AG04450 (cell line): ENCODE data around the gene ARHGAP42. TPM values are rescaled to one million over a fixed set of nuclear protein-coding genes. Genes with fewer than 3 reads are reported as not detected.

Source experiments
- CTCF ChIA-PET: fragments of 300-600, 350-600 bp; formaldehyde crosslinking; extraction: SDS; loops from one replicate; lab custom pipeline; 2022; ENCODE audit warnings: antibody characterized with exemption, inconsistent platforms; lab: Charles Lee
- POLR2A ChIA-PET: fragments of 350-600 bp; formaldehyde crosslinking; extraction: SDS; loops from one replicate; lab custom pipeline; 2021; ENCODE audit warnings: antibody characterized with exemption, inconsistent platforms; lab: Yijun Ruan, JAX
- DNase-seq: peaks from one replicate; pipeline ENCODE4 v3.0.0-alpha.2; 2011; ENCODE audit warnings: low read depth, low spot score
- H3K27ac ChIP-seq: one replicate; pipeline ENCODE4 v1.5.1; 2012; ENCODE audit warnings: low read depth, low read length, control low read depth
- H3K27me3 ChIP-seq: one replicate; pipeline ENCODE4 v1.6.0; 2012; ENCODE audit warnings: low read length; ENCODE audit not compliant: control insufficient read depth, insufficient read depth
- H3K4me3 ChIP-seq: 2 replicates; pipeline ENCODE4 v1.5.1; 2011; ENCODE audit warnings: mild to moderate bottlenecking, low read depth, low read length, control low read depth
- H3K9me3 ChIP-seq: 2 replicates; pipeline ENCODE4 v1.5.1; 2012; ENCODE audit warnings: low read length; ENCODE audit not compliant: control insufficient read depth, insufficient read depth
- CTCF ChIP-seq: IDR thresholded peaks from 2 replicates; pipeline ENCODE4 v1.5.1; 2011; ENCODE audit warnings: low read depth, low read length, control low read depth, inconsistent platforms
- polyA plus RNA-seq: library from polyadenylated mRNA; depleted of rRNA; stranded (reverse); fragments of >200 nt; gene quantifications from 2 replicates; pipeline ENCODE4 v1.2.3, GENCODE V29; 2011

Gene ARHGAP42
- polyA plus RNA-seq, 1 experiment = 9.0 TPM

GRCh38 chr11:100978442-100978841, 291.4 kb downstream of the ARHGAP42 start:
- TF ChIP-seq CTCF = no peak
- Histone ChIP-seq H3K4me3 (no peak overlapping the region), H3K9me3 (no peaks in the 10 kb centered on the region), H3K27ac (no peak overlapping the region), H3K27me3 (no peaks in the 10 kb centered on the region)
- no peak for DNase-seq
- POLR2A ChIA-PET = no interaction called here
- CTCF ChIA-PET = no interaction called here

GRCh38 chr11:100978939-100979338, 291.9 kb downstream of the ARHGAP42 start:
- Histone ChIP-seq H3K4me3 (no peak overlapping the region), H3K27ac (no peak overlapping the region), H3K27me3 (no peaks in the 10 kb centered on the region), H3K9me3 (no peaks in the 10 kb centered on the region)
- POLR2A ChIA-PET = no interaction called here
- CTCF ChIA-PET = no interaction called here
- no peak for DNase-seq
- no peak for TF ChIP-seq CTCF

GRCh38 chr11:100980156-100980555, 293.1 kb downstream of the ARHGAP42 start:
- no peak for DNase-seq
- CTCF ChIA-PET = interaction anchor here (0.6 to 1.9 kb wide), 2 partner anchors 8 to 352 kb away, joined by 5 to 7 read pairs; no protein-coding TSS in a partner anchor

GRCh38 chr11:100981196-100981824, 294.2 kb downstream of the ARHGAP42 start:
- Histone ChIP-seq H3K27ac (no peak overlapping the region), H3K4me3 (no peak overlapping the region), H3K9me3 (no peaks in the 10 kb centered on the region), H3K27me3 (no peaks in the 10 kb centered on the region)
- ChIA-PET CTCF (interaction anchor here (1.9 kb wide), 1 partner anchor 9 kb away, joined by 7 read pairs; no protein-coding TSS in a partner anchor), POLR2A (no interaction called here)
- no peak for TF ChIP-seq CTCF
- no peak for DNase-seq

More at GRCh38 chr11:100980156-100980555, 293.1 kb downstream of the ARHGAP42 start:
- POLR2A ChIA-PET = no interaction called here
- no peak overlapping the region for H3K27ac ChIP-seq
- TF ChIP-seq CTCF = peak; percentile 40
- no peaks in the 10 kb centered on the region for H3K9me3 ChIP-seq
- no peak overlapping the region for H3K4me3 ChIP-seq
- no peaks in the 10 kb centered on the region for H3K27me3 ChIP-seq

GRCh38 chr11:100984668-100985067, 297.6 kb downstream of the ARHGAP42 start:
- no peak overlapping the region for H3K4me3 ChIP-seq
- POLR2A ChIA-PET = no interaction called here
- H3K27ac ChIP-seq = no peak overlapping the region
- TF ChIP-seq CTCF = no peak
- CTCF ChIA-PET = no interaction called here
- DNase-seq = no peak
- H3K9me3 ChIP-seq = no peaks in the 10 kb centered on the region
- no peaks in the 10 kb centered on the region for H3K27me3 ChIP-seq
